SU-DHL-6 (cell line): ENCODE measurements around the gene DBX1.

Experiments used
- H2AFZ ChIP-seq: fragments of 200-600 bp; sonication (generic); 2 replicates; pipeline ENCODE4 v1.6.1; 2014; ENCODE audit warnings: low read depth, mild to moderate bottlenecking, moderate library complexity, mixed read lengths, antibody characterized with exemption, low read length; ENCODE audit not compliant: severe bottlenecking
- H3F3A ChIP-seq: fragments of 200-600 bp; shearing (Covaris generic); 2 replicates; pipeline ENCODE4 v1.6.0; 2016; ENCODE audit warnings: antibody characterized with exemption, mild to moderate bottlenecking; ENCODE audit not compliant: insufficient read depth
- H3K27ac ChIP-seq: fragments of 200-600 bp; sonication (generic); 2 replicates; pipeline ENCODE4 v1.5.1; 2016; ENCODE audit warnings: low read depth, mild to moderate bottlenecking, low read length, moderate library complexity, mixed read lengths
- H3K27me3 ChIP-seq: fragments of 200-600 bp; sonication (generic), shearing (Covaris generic); 2 replicates; pipeline ENCODE4 v1.6.0; 2014; ENCODE audit warnings: mild to moderate bottlenecking, low read length
- H3K36me3 ChIP-seq: fragments of 200-600 bp; sonication (generic); 2 replicates; pipeline ENCODE4 v1.6.1; 2014; ENCODE audit warnings: mild to moderate bottlenecking, low read length, mixed read lengths
- H3K4me2 ChIP-seq: fragments of 300-600, 200-600 bp; shearing (Covaris generic), sonication (generic); 2 replicates; pipeline ENCODE4 v1.6.0; 2014; ENCODE audit warnings: low read length, low read depth, mild to moderate bottlenecking; ENCODE audit not compliant: poor library complexity, severe bottlenecking
- H3K4me3 ChIP-seq: fragments of 200-600 bp; sonication (generic); 2 replicates; pipeline ENCODE4 v1.5.1; 2014; ENCODE audit warnings: antibody characterized with exemption, low read length, mild to moderate bottlenecking, mixed read lengths; ENCODE audit not compliant: insufficient read depth, poor library complexity, severe bottlenecking
- H3K79me2 ChIP-seq: fragments of 200-600 bp; sonication (generic); 2 replicates; pipeline ENCODE4 v1.6.1; 2014; ENCODE audit warnings: mild to moderate bottlenecking, low read length, moderate library complexity; ENCODE audit not compliant: insufficient read depth
- H3K9ac ChIP-seq: fragments of 200-600 bp; sonication (generic); 2 replicates; pipeline ENCODE4 v1.7.0; 2014; ENCODE audit warnings: mild to moderate bottlenecking, low read length
- H3K9me2 ChIP-seq: fragments of 200-600 bp; sonication (generic); replicated peaks from 2 replicates; pipeline ENCODE4 v1.6.1; 2014; ENCODE audit warnings: low read length; ENCODE audit not compliant: insufficient read depth
- H3K9me3 ChIP-seq: fragments of 200-600 bp; sonication (generic); 2 replicates; pipeline ENCODE4 v1.6.1; 2014; ENCODE audit warnings: low read length, mixed read lengths; ENCODE audit not compliant: insufficient read depth
- H4K20me1 ChIP-seq: fragments of 200-600 bp; sonication (generic); 2 replicates; pipeline ENCODE4 v1.6.1; 2014; ENCODE audit warnings: low read depth, mild to moderate bottlenecking, antibody characterized with exemption, low read length, moderate library complexity, mixed read lengths
- CTCF ChIP-seq: fragments of 200-600 bp; sonication (generic); IDR thresholded peaks from one replicate; pipeline ENCODE4 v1.5.1; 2017; ENCODE audit warnings: antibody characterized with exemption, mild to moderate bottlenecking, low read length, moderate library complexity; ENCODE audit not compliant: insufficient read depth, poor library complexity, severe bottlenecking
- EZH2phosphoT487 ChIP-seq: fragments of 200-600 bp; sonication (generic), shearing (Covaris generic); conservative IDR thresholded peaks from 2 replicates; pipeline ENCODE4 v1.6.1; 2018; ENCODE audit warnings: mild to moderate bottlenecking, antibody characterized with exemption, low read length, moderate library complexity, mixed read lengths

DBX1 gene

GRCh38 chr11:20159466-20160381 is 551 bp downstream of the DBX1 start:
- H3K9ac ChIP-seq: no peak overlapping the region
- no peaks in the 10 kb centered on the region for H4K20me1 ChIP-seq
- no peaks in the 10 kb centered on the region for H3K79me2 ChIP-seq
- no peaks in the 10 kb centered on the region for H3K27me3 ChIP-seq
- H3K4me2 ChIP-seq: no peak overlapping the region
- H2AFZ ChIP-seq: no peak overlapping the region
- no peaks in the 10 kb centered on the region for H3K9me3 ChIP-seq
- no peaks in the 10 kb centered on the region for H3F3A ChIP-seq
- no peaks in the 10 kb centered on the region for H3K9me2 ChIP-seq
- no peak overlapping the region for H3K27ac ChIP-seq
- H3K4me3 ChIP-seq: no peak overlapping the region
- H3K36me3 ChIP-seq: no peaks in the 10 kb centered on the region
- no peak for TF ChIP-seq EZH2phosphoT487
- no peak for TF ChIP-seq CTCF

DNA sequence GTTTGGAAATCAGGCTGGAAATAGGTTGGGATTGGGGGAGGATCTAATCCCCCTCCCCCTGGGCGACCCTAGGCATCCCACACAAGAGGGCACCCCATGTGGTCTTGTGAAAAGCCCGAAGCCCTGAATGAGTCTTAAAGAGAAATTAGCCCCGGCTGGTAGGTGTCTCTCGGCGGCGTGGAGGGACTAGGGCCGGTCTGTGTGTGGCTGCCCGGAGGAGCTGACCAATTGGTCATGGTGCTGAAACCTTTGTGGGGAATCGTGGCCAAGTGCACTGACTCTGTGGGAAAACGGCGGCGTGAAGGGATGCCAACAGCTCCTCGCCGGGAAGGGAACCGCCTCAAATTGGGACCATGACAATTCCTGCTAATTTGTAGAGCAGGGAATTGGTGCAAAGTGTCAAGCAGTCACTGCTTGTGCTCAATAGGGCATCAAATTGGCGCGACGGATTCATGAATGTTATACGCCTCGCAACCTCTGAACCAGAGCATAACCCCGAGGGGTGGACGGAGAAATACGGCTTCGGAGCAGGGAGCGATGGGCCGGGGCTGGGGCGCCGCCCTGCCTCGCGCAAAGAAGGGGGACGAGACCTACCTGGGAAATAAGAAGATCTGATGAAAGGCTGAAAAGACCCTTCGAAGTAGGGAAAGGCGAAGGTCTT is 1.5 kb downstream of the DBX1 start:
- no peak for TF ChIP-seq CTCF
- no peak for TF ChIP-seq EZH2phosphoT487
- Histone ChIP-seq H3K9ac (no peak overlapping the region), H3K79me2 (no peaks in the 10 kb centered on the region), H2AFZ (no peak overlapping the region), H3K4me3 (no peak overlapping the region), H3K27me3 (no peaks in the 10 kb centered on the region), H3K9me2 (no peaks in the 10 kb centered on the region), H3K9me3 (no peaks in the 10 kb centered on the region), H4K20me1 (no peaks in the 10 kb centered on the region), H3K4me2 (no peak overlapping the region), H3K27ac (no peak overlapping the region), H3K36me3 (no peaks in the 10 kb centered on the region), H3F3A (no peaks in the 10 kb centered on the region)

GRCh38 chr11:20157728-20158127 is 2.5 kb downstream of the DBX1 start:
- no peak overlapping the region for H3K4me2 ChIP-seq

More at GRCh38 chr11:20157728-20158127, 2.5 kb downstream of the DBX1 start:
- Histone ChIP-seq H3K79me2 (no peaks in the 10 kb centered on the region), H3K36me3 (no peaks in the 10 kb centered on the region), H3K9me3 (no peaks in the 10 kb centered on the region), H3K9me2 (no peaks in the 10 kb centered on the region), H3K27me3 (no peaks in the 10 kb centered on the region), H3K27ac (no peak overlapping the region), H3F3A (no peaks in the 10 kb centered on the region), H3K9ac (no peak overlapping the region), H4K20me1 (no peaks in the 10 kb centered on the region), H3K4me3 (no peak overlapping the region), H2AFZ (no peak overlapping the region)
- TF ChIP-seq CTCF: no peak
- no peak for TF ChIP-seq EZH2phosphoT487
